GM21423 (cell line): ENCODE results near the gene SPATA9.

Experiments used
- ATAC-seq: cut with Tn5 transposase; IDR thresholded peaks from one replicate; pipeline ENCODE4 v1.9.1; 2021; ENCODE audit warnings: mild to moderate bottlenecking, moderate library complexity; ENCODE audit not compliant: unreplicated experiment

Gene SPATA9

DNA sequence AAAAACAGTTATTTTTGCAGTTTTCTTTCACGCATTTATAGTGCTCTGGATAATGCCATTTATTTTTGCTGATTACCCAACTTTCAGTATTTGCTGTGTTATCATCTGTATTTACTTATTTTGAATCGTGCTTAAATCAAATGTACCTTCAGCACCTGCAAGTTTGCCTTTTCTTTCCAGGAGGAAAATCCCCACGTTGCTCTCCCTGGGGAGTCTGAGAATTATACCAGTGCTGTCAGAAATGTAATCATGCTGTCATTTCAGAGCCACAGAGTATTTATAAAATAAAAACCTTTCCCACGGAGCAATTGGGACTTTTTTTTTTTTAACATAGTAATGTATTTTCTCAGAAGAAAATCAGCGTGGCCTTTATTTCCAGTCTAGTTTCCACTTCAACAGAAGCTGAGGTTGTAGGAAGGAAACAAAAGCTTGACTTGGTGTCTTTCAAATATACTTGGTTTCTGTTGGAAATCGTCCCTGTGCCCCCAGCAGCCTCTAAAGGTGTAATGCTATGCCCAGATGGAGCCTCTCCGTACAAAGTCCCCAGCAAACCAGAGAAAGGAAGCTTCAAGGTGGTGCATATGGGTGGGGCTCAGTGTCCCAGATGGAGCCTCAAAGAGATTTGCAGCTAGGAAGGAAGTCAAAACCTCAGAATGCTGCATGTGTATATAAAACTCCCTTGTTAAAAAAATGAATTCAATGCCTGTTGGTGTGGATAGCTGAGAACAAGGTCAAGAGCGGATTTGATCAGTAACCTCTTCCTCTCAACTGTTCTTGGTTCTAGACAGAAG lies 60.8 kb downstream of the SPATA9 start:
- no peak for ATAC-seq

DNA sequence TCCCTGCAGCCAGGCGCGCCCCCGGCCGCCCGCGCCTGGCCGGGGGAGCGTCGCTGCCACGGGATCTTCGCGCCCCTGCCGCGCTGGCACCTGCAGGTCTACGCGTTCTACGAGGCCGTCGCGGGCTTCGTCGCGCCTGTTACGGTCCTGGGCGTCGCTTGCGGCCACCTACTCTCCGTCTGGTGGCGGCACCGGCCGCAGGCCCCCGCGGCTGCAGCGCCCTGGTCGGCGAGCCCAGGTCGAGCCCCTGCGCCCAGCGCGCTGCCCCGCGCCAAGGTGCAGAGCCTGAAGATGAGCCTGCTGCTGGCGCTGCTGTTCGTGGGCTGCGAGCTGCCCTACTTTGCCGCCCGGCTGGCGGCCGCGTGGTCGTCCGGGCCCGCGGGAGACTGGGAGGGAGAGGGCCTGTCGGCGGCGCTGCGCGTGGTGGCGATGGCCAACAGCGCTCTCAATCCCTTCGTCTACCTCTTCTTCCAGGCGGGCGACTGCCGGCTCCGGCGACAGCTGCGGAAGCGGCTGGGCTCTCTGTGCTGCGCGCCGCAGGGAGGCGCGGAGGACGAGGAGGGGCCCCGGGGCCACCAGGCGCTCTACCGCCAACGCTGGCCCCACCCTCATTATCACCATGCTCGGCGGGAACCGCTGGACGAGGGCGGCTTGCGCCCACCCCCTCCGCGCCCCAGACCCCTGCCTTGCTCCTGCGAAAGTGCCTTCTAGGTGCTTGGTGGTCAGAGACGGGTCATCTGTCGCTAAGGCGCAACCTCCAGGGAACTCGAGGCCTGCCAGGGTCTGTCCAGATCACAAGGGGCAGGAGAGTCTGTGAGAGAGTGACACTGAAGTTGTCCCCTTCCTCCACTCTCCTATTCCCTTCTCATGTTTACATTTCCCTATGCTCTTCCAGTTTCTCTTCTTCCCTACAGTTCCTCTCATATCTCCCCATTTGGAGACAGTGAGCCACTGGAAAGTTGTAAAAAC lies 61.6 kb downstream of the SPATA9 start:
- peak; percentile 43 for ATAC-seq

DNA sequence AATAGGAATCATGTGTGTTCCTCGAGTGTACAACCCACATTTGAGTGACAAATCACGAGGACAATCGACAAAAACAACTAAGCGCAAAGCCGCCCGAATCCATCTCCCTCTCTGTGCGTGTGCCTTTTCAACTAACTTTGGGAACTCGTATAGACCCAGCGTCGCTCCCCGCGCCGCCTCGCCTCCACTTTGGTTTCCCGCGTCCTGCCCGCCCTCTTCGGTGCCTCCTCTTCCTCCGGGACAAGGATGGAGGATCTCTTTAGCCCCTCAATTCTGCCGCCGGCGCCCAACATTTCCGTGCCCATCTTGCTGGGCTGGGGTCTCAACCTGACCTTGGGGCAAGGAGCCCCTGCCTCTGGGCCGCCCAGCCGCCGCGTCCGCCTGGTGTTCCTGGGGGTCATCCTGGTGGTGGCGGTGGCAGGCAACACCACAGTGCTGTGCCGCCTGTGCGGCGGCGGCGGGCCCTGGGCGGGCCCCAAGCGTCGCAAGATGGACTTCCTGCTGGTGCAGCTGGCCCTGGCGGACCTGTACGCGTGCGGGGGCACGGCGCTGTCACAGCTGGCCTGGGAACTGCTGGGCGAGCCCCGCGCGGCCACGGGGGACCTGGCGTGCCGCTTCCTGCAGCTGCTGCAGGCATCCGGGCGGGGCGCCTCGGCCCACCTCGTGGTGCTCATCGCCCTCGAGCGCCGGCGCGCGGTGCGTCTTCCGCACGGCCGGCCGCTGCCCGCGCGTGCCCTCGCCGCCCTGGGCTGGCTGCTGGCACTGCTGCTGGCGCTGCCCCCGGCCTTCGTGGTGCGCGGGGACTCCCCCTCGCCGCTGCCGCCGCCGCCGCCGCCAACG lies 62.5 kb downstream of the SPATA9 start, which contains the start of gene GPR150:
Gene GPR150, plus strand, starts transcription at position 58 of the 840 bp plus-strand sequence. Its CDS starts 189 bp downstream, at position 247.
- ATAC-seq: peak; percentile 69

GRCh38 chr5:95619514-95620029 lies 63.2 kb downstream of the SPATA9 start:
- no peak for ATAC-seq

DNA sequence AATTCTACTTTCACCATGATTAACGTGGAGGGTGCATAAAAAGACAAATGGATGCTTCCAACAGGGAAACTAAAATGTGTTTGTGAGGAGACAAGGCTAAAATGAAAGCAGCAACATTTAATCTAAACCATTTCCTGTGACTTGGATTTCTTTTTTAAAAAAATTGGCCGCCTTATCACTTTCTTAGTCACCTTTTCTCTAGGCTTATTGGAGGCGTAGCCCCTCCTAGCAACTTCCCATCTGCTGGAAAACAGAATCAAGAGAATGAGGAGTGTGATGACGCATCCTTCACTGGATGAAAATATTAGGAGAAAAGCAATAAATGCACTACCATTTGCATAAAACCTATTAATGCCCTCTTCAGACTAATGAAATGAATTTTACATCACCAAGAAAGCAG lies 63.7 kb downstream of the SPATA9 start:
- ATAC-seq: no peak

DNA sequence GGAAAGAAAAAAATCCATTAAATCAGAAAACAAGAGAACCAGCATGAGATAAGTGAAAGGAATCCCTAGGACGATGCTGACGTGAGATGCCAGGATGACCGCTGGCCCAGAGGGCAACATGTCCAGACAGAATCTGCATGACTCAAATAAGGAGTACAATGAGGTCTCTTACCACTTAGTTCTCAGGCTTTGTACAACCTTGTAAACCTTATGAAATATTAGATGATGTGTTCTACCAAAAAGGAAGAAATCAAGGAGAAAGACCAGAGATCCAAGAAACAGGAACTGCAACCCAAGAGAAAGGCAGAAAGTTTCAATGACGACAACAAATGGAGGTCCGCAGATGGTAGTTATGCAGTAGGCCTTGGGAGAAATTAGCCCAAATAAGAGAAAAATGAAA lies 65.7 kb downstream of the SPATA9 start:
- no peak for ATAC-seq

DNA sequence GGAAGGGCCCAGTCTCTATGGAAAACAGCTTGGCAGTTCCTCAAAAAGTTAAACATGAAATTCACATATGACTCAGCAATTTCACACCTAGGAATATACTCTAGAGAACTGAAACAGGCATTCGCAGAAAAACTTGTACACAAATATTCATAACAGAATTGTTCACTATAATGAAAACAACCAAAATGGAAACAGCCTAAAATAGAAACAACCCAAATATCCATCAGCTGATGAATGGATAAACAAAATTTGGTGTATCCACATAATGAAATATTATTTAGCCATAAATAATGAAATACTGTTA lies 67.7 kb downstream of the SPATA9 start:
- ATAC-seq: peak; percentile 46

GRCh38 chr5:95613514-95613913 lies 69.3 kb downstream of the SPATA9 start:
- no peak for ATAC-seq

GRCh38 chr5:95611396-95611795 lies 71.4 kb downstream of the SPATA9 start:
- ATAC-seq: no peak

DNA sequence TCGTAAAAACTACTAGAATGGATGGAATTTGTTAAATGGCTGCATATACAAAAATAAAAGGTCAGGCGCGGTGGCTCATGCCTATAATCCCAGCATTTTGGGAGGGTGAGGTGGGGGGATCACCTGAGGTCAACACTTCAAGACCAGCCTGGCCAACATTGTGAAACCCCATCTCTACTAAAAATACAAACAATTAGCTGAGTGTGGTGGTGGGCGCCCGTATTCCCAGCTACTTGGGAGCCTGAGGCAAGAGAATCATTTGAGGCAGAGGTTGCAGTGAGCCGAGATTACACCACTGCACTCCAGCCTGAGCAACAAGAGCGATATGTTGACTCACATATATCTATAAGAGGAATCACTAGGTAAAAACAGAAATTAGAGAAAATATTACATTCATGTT lies 72.2 kb downstream of the SPATA9 start:
- ATAC-seq: no peak

DNA sequence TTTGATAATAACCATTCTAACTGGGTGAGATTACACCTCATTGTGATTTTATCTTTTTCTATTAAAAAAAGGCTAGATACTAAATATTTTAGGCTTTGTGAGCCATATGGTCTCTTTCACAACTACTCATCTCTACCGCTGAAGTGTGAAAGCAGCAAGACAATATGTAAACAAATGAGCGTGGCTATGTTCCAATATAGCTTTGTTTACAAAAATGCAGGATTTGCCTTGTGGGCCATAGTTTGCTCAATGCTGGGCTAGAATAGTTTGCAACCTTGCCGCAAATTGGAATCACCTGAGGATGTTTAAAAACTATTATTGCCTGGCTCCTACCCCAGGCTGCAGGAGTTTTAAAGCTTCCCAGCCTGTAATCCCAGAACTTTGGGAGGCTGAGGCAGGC lies 73.1 kb downstream of the SPATA9 start:
- no peak for ATAC-seq
